ENCODE data around the gene SUFU.

GRCh38 chr10:102652170-102652916 lies 148.6 kb downstream of the SUFU start:
- TF ChIP-seq GATA2 (IDR thresholded peaks at IDR 0.05; ENCODE audit: low read depth, low read length), result no peak
- no peak for TF ChIP-seq GATA3 (IDR thresholded peaks at IDR 0.05; ENCODE audit: low read depth, low read length)

Measured in SH-SY5Y (cell line).